Measurements from ENCODE around the gene ANLN. TPM values are rescaled to one million over a fixed set of nuclear protein-coding genes. Genes with fewer than 3 reads are reported as not detected.
"Not testable (repeated sequence)": the region's sequence is repeated elsewhere in the genome, so short reads cannot be mapped to it uniquely, and the experiment has no call there.

ANLN gene
- total and polyA plus RNA-seq, 2 experiments from 2014 or later, result 8.2 to 31.3 TPM

DNA sequence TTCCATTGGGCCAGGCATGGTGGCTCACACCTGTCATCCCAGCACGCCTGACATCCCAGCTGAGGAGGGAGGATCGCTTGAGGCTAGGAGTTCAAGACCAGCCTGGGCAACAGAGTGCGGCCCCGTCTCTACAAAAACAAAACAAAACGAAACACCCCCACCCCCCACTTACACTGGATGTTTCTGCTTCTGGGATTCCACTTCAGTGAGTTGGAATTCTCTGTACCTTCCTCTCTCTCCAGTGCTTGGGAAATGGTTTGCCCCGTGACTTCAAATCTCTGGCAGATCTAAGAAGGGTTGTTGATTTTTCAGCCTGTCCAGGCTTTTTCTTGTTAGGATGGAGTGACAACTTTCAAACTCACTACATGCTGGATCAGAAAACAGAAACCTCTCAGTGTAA lies 106.9 kb downstream of the ANLN start:
- TF ChIP-seq EZH2 (IDR thresholded peaks at IDR 0.05; ENCODE audit: borderline replicate concordance), result no peak
- TF ChIP-seq CTCF (IDR thresholded peaks at IDR 0.05; ENCODE audit: poor library complexity), result no peak
- TF ChIP-seq EZH2phosphoT487 (IDR thresholded peaks at IDR 0.05; ENCODE audit: low read depth, severe bottlenecking, unreplicated experiment), result no peak
- Histone ChIP-seq H3K36me3 (replicated peaks; ENCODE audit: insufficient read depth, low read depth) (no peaks in the 10 kb centered on the region), H3K9me2 (replicated peaks; ENCODE audit: insufficient read depth) (no peaks in the 10 kb centered on the region), H3K9me3 (ENCODE audit: low read depth) (no peaks in the 10 kb centered on the region), H3K4me2 (no peak overlapping the region), H2AFZ (no peak overlapping the region), H3K27me3 (no peaks in the 10 kb centered on the region), H3K4me1 (ENCODE audit: insufficient read depth) (no peaks in the 10 kb centered on the region), H3K79me2 (no peaks in the 10 kb centered on the region), H3K4me3 (no peak overlapping the region), H4K20me1 (ENCODE audit: insufficient read depth, poor library complexity, severe bottlenecking) (no peaks in the 10 kb centered on the region), H3K27ac (no peak overlapping the region)
- no peak for DNase-seq (ENCODE audit: low spot score)
- 89% methylated on average over 6 of the region's 6 CpGs for WGBS (ENCODE audit: low lambda C conversion rate, missing lambda C conversion rate)

DNA sequence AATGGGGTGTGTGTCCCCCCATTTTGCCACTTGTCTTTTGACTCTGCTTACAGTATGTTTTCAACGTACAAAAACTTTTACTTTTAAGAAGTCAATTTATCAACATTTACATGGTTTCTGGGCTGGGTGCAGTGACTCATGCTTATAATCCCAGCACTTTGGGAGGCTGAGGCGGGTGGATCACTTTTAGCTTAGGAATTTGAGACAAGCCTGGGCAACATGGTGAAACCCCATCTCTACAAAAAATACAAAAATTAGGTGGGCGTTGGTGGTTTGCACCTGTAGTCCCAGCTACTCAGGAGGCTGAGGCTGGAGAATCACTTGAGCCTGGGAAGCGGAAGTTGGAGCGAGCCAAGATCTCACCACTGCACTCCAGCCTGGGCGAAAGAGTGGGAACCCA lies 107.5 kb downstream of the ANLN start:
- H3K27me3 ChIP-seq; H3K9me3 ChIP-seq (ENCODE audit: low read depth); H3K4me2 ChIP-seq; H3K36me3 ChIP-seq (replicated peaks; ENCODE audit: insufficient read depth, low read depth); H3K9me2 ChIP-seq (replicated peaks; ENCODE audit: insufficient read depth); H3K27ac ChIP-seq; H3K4me3 ChIP-seq; H4K20me1 ChIP-seq (ENCODE audit: insufficient read depth, poor library complexity, severe bottlenecking); H3K79me2 ChIP-seq; H2AFZ ChIP-seq; DNase-seq (ENCODE audit: low spot score); H3K4me1 ChIP-seq (ENCODE audit: insufficient read depth): not testable (repeated sequence)
- WGBS (ENCODE audit: low lambda C conversion rate, missing lambda C conversion rate), result 75% methylated on average over 6 of the region's 6 CpGs

- no peak overlapping the region for H3K4me3 ChIP-seq
- no peaks in the 10 kb centered on the region for H3K9me2 ChIP-seq (replicated peaks; ENCODE audit: insufficient read depth)
- H3K9me3 ChIP-seq (ENCODE audit: low read depth), result no peaks in the 10 kb centered on the region
- H3K4me1 ChIP-seq (ENCODE audit: insufficient read depth), result no peaks in the 10 kb centered on the region
- no peak overlapping the region for H3K27ac ChIP-seq
- H3K27me3 ChIP-seq, result no peaks in the 10 kb centered on the region
- H3K4me2 ChIP-seq, result no peak overlapping the region
- WGBS (ENCODE audit: low lambda C conversion rate, missing lambda C conversion rate), result 53% methylated on average over 4 of the region's 4 CpGs
- H3K79me2 ChIP-seq, result no peaks in the 10 kb centered on the region
- DNase-seq (ENCODE audit: low spot score), result no peak
- H3K36me3 ChIP-seq (replicated peaks; ENCODE audit: insufficient read depth, low read depth), result no peaks in the 10 kb centered on the region
- TF ChIP-seq EZH2phosphoT487 (IDR thresholded peaks at IDR 0.05; ENCODE audit: low read depth, severe bottlenecking, unreplicated experiment) (no peak), CTCF (IDR thresholded peaks at IDR 0.05; ENCODE audit: poor library complexity) (no peak), EZH2 (IDR thresholded peaks at IDR 0.05; ENCODE audit: borderline replicate concordance) (no peak)
- H2AFZ ChIP-seq, result no peak overlapping the region
- H4K20me1 ChIP-seq (ENCODE audit: insufficient read depth, poor library complexity, severe bottlenecking), result no peaks in the 10 kb centered on the region
Observed at GRCh38 chr7:36497775-36498174, 108.1 kb downstream of the ANLN start.

Other genes starting within 250 kb of the ANLN start
- gene EEPD1, start 236.6 kb upstream of the ANLN start, total RNA-seq, result 7.7 and 8.8 TPM in 2 replicates
- 13.5 and 14.2 TPM in 2 replicates for gene EEPD1, start 236.6 kb upstream of the ANLN start, polyA plus RNA-seq

All from hepatocyte (in vitro differentiated cells).